ENCODE measurements around the gene GPR107.

The GPR107 gene

DNA sequence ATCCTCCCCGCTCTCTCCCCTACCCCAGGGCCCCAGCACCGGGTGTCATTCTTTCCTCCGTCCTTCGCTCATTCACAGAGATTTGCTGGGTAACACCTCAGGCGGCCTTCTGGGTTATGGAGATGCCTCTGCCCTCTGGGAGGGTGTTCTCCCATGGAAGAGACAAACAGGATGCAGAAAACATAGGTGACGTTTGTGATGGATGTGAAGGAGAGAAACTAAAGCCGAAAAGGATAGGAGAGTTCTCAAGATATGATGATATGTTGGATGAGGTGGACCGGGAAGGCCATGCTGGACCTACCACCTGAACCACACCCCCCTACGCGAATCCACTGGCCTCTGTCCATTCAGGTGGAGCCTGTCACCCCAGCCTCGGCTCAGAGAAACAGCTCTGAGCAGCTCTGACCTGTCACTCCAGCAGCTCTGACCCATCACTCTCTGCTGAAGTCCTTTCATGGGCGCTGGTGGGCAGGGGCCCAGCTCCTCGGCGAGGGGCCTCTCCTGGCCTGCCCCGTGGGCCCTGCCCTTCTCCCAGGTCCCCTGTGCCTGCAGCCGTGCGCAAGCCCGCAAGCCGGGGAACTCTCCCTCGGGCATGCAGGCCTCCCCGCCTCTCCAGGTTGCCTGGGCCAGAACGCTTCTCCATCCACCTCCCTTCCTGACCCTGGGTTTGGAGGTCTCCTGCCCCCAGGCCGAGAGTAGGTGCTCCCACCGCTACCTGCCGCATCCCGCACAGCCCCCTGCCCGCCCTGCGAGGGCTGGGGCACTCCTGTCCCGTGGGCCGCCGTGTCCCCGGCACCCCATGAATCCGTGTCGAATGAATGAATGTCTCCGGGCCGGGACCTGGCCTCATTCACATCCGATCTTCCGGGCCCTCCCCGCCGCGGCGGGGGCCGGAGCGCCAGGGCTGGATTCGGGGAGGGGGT lies 117.8 kb downstream of the GPR107 start:
- no peak for DNase-seq

DNA sequence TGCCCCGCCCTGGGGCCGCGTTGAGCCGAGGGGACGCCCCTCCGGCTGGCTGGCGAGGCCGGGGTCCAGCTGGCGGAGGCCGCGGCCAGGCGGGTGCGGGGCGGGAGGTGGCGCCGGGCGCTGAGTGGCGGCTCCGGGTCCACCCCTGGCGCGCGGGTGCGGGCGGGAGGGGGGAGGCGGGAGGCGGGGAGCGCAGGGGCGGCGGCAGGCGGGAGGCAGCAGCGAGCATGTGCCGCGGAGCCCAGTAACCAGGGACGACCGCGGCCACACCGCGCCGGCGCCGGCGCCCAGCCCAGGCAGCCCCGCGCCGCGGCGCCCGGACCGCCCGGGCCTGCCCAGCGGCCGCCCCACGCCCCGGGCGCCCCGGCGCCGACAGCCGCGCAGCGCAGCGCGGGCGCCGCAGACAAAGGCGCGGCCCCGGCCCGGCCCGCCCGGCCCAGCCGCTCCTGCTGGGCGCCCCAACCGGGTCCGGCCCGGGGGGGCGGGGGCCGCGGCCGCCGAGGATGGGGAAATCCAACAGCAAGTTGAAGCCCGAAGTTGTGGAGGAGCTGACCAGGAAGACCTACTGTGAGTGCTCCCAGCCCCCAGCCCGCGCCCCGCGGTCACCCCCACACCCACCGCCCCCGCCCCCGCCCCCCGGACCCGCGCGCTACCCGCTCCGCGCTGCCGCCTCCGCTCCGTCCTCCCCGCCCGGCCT lies 118.6 kb downstream of the GPR107 start, which contains the start of gene NCS1:
Gene NCS1, plus strand, starts transcription at position 244 of the 697 bp plus-strand sequence. Its CDS starts 260 bp downstream, at position 504.
- DNase-seq, result no peak

DNA sequence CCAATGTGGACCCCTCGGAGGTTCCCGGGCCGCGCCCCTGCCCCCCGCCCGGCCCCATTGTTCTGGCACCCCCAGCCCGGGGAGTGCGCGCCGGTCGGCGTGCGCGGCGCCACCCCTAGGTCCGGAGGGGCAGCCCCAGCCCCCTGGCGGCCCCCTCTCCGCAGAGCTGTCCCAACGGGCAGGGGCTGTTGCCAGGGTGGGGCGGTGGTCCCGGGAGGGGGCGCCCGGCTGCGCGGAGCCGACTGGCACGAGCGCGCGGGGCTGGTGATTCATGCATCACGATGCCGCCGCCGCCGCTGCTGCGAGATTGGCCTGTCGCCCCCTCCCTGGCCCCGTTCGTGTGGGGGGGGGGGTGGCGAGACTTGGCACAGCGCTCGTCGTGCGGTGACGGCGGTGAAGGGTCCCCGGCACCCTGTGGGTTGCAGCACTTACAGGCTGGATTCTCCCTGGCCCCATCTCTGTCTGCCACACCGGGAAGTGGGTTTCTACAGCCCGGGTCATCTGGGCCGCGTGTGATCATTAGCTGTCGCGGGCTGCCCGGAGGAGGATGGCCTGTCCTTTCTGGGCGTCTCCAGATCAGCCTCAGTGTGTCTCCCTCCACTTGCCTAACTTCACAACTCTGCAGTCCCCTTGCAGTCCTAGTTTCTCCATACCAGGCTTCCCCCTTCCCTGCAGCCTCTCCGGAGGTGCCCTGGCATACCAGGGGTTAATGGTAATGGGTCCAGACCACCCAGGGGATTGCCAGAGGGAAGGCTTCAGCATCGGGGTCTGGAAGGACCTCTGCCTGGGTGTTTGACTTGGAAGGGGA lies 119.4 kb downstream of the GPR107 start:
- no peak for DNase-seq

DNA sequence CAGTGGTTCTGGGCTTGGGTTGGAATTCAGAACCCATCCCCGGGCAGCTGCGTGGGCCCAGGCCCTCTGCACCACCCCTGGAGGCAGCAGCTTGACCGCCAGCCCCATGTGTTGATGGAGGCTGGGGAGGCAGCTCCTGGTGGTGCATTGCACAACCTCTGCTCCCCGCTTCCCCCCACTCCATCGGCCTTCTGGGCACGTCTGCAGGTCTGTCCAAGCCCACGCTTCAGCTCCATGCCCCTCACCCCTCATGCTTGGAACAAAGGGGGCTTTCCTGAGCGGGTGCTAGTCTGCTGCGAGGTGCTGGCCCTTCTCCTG lies 119.9 kb downstream of the GPR107 start:
- DNase-seq, result no peak

DNA sequence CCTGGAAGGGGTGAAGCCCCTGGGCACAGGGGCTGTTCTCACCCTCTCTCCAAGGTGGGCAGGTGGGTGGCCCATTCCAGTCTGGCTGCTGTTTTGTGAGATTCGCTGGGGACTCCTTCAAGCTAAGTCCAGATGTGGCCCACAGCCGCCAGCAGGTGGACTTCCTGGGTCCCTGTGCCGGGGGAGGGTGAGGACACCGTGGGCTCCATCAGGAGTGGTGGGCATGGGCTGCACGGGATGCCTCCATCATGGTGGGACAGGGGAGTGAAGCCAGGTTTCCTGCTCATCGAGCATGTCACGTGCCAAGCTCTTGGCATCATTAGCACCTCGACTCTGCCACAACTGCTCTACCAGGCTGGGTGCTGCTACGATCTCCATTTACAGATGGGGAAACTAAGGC lies 120.3 kb downstream of the GPR107 start:
- DNase-seq, result no peak

DNA sequence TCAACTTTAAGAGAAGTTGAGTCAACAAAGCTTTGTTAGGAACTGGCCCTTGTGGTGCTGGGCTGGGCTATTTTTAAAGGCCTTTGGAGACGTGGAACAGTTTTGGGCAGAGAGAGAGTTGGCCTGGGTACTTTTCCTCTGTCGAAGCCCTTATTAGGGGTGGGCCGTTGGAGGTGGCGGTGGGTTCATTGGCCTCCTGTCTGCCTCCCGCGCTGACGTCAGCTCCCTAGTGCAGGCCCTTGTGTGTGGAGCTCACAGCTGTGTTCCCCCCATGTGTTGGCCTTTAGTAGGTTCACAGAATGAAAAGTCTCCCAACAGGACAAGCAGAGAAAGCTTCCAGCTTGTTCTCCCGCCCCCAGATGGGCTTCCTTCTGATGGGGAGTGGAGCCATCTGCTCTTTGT lies 121.2 kb downstream of the GPR107 start:
- no peak for DNase-seq

DNA sequence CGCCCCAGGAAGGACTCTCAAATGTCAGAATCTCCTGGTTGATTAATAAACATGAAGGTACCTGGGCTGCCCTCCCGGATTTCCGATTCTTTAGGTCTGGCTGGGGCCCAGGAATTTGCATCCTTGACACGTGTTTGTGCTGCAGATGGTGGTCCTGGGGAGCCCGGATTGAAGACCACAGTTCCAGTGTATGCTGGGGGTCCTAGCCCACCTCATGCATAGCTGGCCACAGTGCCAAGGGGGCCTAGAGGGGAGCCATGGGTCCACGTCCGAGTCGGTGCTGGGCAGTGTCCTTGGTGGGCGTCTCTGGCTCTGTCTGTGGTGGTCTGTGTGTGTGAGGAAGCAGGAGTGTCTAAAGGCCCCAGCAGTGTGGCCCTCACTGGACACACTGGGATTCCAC lies 121.6 kb downstream of the GPR107 start:
- DNase-seq, result no peak

DNA sequence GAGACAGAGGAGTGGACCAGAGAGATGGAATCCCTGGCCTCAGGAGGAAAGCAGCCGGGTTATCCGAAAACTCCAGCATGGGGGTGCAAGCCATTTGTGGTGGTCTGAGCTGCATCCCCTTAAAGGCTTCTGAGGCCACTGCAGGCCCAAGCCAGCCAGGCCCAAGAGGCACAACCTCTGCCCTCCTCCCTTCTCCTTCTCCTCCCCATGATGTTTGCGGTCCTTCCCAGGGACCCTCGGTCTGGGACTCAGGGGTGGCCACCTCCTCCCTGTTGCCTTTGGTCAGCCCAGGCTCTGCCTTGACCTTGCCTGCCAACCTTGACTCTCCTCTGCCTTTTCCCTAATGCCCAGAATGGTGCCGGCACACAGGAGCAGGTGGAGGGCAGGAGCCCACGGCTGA lies 123.1 kb downstream of the GPR107 start:
- DNase-seq, result no peak

DNA sequence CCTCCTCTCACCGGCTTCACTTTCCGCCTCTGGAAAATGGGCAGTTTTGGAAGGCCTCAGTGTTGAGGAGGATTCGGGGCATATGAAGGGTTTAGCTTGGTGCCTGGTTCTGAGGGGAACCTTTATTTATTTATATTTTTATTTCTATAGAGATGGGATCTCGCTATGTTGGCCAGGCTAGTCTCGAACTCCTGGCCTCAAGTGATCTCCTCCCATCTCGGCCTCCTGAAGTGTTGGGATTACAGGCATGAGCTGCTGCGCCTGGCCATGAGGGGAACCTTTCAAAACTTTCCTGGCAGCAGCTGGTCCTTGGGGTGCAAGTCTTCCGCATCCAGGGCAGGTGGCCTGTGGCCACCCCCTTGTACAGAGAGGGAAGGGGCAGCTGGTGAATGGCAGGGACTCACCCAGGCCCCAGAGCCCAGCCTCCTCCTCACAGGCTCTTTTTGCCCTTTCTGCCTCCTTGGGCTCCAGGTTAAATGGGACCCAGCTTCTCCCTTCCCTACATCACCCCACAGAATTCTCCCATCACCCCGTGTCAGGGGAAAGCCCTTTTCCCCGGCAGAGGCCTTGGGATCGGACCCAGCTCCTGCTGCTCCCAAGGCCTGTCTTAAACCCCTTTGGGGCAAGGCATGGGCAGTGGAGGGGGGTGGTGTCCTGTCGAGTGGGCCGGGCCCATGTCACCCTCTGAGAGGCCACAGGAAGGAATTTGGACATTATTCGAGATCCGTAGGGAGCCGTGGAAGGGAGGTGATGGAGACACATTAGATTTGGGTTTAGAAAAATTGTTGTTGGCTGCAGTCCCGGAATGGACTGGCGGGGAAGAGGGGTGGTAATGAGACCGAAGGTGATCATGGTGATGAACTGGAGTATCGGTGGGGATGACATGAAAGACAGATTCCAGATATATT lies 124.4 kb downstream of the GPR107 start:
- DNase-seq, result no peak

DNA sequence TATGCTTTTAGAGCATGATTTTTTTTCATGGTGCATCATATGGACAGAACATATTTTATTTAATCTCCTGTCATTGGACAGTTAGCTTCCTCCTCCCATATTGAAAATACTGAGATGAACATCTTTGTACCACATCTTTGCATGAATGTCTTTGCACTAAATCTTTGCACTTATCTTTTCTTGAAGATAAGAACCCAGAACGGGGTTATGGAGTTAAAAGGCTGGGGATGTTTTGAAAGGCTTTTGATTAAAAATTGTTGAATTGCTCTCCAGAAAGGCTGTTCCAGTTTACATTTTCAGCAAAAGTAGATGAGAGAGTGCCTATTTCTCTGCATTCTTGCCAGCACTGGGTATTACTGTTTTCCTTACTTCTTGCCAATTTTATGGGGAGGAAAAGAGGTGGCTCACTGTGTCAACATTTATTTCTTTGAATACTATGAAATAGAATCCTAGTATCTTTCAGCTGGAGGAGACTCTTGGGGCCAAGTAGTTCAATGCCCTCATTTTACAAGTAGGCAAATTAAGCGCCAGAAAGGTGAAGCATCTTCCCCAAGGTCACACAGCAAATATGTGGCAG lies 125.7 kb downstream of the GPR107 start:
- DNase-seq, result no peak

DNA sequence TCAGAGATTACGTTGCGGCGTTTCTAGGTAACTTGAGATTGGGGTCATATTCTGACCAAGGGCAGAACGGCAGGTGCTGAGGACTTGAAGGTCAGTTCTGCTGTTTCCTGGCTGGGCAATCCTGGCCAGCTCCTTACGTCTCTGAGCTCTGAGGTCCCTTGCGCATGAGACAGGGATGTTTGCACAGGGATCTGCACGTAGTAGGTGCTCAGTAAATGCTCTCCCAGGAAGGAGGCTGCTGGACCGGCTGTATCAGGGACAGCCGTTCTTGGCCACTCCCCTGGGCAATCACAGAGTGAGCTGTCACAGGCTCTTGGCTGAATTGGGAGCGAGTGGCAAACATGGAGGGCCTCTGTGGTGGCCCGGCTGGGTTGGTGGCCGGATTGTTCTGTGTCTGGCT lies 126.8 kb downstream of the GPR107 start:
- DNase-seq, result no peak

DNA sequence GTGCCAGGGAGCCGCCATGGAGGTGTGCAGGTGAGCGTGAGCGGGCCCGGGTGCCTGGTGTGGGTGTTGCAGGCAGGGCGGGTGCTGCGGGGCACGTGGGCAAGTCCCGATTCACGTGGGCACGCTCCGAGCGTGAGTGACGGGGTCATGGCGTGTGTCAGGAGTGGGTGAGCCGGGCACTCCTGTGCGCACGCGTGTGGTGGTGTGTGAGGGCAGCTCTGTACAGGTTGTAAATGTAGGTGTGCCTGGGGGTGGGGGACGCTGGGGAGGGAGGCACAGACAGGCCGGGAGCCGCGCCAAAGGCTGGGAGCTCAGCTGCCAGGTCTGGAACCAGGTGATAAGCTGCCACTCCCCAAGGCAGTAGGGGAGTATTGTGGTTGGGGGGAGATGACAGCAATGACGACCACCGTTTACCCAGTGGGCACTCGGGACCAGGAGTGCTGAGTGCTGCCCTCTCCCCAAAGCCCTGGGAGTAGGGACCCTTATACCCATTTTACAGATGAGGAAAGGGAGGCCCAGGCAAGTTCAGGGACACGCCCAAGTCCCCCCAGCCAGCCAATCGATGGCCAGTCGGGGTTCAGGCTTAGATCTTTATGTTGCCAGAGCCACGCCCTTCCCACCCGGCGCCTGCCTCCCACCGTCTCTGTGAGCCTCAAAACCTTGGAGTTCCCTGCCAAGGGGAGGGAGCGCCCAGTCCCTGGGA lies 128.1 kb downstream of the GPR107 start:
- DNase-seq, result no peak

DNA sequence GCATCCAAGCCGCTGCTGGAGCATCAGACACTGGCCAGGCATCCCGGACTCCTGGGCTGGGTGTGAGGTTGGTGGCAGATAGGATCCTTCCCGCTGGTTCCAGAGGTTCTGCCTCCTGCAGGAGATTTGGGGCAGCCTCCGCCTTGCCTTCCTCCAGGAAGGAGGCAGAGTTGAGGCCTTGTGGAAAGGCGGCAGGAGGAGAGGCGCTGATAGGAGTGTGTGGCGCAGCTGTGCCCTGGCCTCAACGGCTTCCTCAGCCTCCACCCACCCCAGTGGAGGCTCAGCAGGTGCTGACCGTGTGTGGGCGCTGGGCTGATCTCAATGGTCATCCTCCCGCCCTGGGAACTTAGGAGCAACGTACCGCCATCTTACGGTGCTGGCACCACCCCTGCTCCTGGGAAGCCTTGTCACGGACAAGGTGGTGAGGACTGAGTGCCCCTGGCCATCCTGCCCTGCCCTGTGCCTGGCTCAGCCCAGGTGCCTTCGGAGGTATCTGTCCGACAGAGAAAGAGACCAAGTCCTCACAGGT lies 128.7 kb downstream of the GPR107 start:
- DNase-seq, result no peak

DNA sequence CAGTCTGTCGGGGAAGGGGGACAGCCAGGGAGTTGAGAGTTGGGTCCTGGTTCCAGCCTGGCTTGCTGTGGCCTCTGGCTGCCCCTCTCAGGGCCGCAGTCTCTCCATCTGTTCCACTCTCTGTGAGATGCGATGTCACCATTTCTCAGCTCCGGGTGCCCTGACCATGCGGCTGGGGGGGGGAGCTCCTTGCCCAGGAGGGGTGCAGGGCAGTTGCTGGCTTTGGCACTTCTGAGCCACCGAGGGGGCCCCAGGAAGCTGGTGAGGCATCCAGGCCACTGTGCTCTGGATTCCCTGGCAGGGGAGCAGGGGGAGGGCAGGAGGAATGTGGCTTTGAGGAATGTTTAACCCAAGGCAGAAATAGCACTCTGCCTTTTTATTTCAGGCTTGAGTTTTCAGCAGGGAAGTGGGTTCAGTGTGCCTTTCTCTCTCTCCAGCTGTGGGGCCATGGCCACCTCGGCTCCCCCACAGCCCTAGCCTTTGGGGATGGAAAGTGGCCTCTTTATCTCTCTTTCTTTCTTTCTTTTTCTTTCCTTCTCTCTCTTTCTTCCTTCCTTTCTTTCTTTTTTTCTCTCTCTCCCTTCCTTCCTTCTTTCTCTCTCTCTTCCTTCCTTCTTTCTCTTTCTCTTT lies 129.5 kb downstream of the GPR107 start:
- no peak for DNase-seq

DNA sequence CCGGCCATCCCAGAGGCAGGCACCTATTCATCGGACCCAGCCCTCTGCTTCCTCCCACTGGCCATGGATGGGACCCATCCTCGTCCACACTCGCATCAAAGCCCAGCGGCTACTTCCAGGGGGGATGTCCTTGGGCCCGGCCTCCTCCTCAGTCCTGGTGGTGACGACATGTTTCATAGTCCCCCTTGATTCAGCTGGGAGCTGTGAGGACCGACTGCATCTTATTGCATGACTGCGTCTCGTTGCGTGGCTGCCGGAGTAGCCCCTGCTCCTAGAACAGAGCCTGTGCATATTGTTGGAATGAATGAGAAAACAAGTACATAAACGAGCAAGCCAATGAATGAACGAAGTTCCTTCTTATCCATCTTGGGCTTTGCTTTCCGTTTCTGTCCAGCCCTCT lies 131.3 kb downstream of the GPR107 start:
- no peak for DNase-seq

DNA sequence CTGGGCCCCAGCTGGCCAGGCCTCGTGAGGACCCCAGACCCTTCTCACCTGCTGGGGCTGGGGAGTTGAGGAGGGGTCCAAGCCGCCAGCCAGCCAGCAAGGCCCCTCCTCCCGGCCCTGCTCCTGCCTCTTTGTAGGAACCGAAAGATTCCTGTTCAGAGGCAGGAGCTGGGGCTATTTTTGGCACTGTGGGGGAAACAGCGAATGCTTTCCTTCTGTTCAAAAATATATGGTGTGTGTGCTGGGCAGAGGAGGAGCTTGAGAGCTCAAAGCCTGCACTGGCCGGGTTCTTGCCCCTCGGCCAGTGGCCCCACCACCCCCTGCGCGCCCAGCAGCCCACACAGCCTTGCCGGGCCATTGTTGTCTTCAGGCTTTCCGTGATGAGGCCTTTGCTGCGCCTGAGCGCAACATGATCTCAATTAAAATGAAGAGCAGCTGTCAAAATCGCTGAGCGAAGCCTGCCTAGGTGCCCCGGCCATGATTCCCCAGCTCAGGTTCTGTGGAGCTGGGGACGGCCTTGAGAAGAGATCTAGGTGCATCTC lies 131.9 kb downstream of the GPR107 start:
- DNase-seq, result no peak

DNA sequence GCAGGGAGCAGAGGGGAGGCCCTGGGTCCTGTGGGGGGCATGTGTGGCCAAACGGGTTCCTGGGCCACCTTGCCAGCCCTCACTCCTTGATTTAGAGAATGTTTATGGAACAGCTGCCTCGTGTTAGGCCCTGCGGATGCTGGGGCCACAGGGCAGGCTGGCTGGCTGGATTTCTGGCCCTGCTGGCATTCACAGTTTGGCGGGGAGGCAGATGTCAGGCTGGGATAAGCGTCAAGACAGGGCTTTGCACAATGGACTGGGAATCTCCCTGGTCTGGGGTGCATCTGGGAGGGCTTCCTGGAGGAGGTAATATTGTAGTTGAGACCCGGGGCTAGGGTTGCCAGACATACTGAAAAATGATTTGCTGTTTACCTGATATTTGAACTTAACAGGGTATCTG lies 132.3 kb downstream of the GPR107 start:
- no peak for DNase-seq

DNA sequence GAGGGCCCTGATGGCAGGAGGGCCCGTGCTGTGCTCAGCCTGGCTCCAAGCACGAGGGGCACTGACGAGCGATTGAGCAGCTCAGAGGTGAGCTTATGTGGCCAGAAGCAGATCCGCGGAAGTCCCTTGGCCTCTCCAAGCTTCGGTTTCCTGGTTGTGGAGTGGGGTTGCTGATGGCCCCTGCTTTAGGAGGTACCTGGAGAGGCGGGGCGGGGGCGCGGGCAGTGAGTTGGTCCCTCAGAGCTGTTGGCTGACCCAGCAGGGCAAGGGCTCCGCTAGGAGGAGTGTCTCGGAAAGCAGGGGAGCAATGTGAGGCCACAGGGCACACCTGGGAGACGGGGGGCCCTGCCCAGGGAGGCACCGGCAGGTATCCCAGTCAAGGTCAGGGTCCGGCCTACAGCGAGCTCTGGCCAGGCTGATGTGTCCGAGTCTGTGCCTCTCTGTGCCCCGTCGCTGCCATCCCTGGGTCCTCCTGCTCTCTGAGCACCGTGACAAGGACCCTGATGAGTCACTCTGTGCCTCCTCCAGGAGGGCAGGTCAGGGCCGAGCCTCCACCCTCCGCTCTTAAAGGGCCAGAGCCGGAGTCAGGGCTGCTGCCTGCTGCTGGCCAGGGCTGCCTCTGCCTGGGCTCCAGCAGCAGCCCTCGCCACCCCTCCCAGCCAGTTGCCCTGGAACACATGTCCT lies 133.3 kb downstream of the GPR107 start:
- DNase-seq, result no peak

DNA sequence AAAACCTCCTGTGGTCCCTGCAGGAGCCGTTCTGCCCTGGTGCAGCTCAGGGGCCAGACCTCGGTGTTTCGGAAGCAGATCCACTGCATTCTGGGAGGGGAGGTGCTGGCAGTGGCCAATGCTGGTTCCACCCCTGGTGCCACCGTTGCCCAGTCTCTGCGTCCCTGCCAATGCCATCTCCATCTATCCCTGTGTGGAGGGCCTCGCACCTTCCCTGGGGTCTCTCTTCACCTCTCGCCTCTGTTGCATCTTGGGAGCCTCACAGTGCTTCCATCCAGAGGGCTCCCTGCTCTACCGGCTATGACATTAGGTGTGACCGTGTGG lies 133.8 kb downstream of the GPR107 start:
- no peak for DNase-seq
